OCI-LY3 (cell line): ENCODE data around the gene ICA1.
"Not testable (repeated sequence)": the region's sequence is repeated elsewhere in the genome, so short reads cannot be mapped to it uniquely, and the experiment has no call there.

ENCODE experiments used
- H2AFZ ChIP-seq: fragments of 200-600, 300-600 bp; shearing (Covaris generic); 2 replicates; pipeline ENCODE4 v1.6.0; 2014; ENCODE audit warnings: antibody characterized with exemption, low read depth, low read length
- H3K27ac ChIP-seq: fragments of 200-600, 300-600 bp; sonication (generic); 2 replicates; pipeline ENCODE4 v1.5.1; 2014; ENCODE audit warnings: mild to moderate bottlenecking, low read length, moderate library complexity, mixed read lengths
- H3K27me3 ChIP-seq: fragments of 200-600, 300-600 bp; sonication (generic); 2 replicates; pipeline ENCODE4 v1.6.1; 2014; ENCODE audit warnings: low read depth, low read length, mixed read lengths
- H3K36me3 ChIP-seq: fragments of 200-600, 300-600 bp; sonication (generic); replicated peaks from 2 replicates; pipeline ENCODE3; 2014; ENCODE audit warnings: low read depth, low read length, mixed read lengths
- H3K4me1 ChIP-seq: fragments of 300-600, 200-600 bp; sonication (generic); 2 replicates; pipeline ENCODE4 v1.6.1; 2014; ENCODE audit warnings: low read length, mixed read lengths
- H3K4me2 ChIP-seq: fragments of 200-600, 300-600 bp; sonication (generic); 2 replicates; pipeline ENCODE4 v1.6.1; 2014; ENCODE audit warnings: low read length, mixed read lengths
- H3K4me3 ChIP-seq: fragments of 300-600, 200-600 bp; sonication (generic); 2 replicates; pipeline ENCODE4 v1.5.1; 2014; ENCODE audit warnings: antibody characterized with exemption, mild to moderate bottlenecking, low read length, moderate library complexity
- H3K79me2 ChIP-seq: fragments of 300-600, 200-600 bp; shearing (Covaris generic); 2 replicates; pipeline ENCODE4 v1.6.1; 2014; ENCODE audit warnings: mild to moderate bottlenecking, low read length, mixed read lengths
- H3K9ac ChIP-seq: fragments of 300-600, 200-600 bp; shearing (Covaris generic); 2 replicates; pipeline ENCODE4 v1.6.0; 2014; ENCODE audit warnings: mild to moderate bottlenecking, low read length, moderate library complexity
- H3K9me3 ChIP-seq: fragments of 200-600, 300-600 bp; shearing (Covaris generic); 2 replicates; pipeline ENCODE4 v1.6.1; 2014; ENCODE audit warnings: low read length, mixed read lengths; ENCODE audit not compliant: insufficient read depth
- H4K20me1 ChIP-seq: fragments of 200-600, 300-600 bp; sonication (generic); 2 replicates; pipeline ENCODE4 v1.6.1; 2016; ENCODE audit warnings: low read length, mixed read lengths; ENCODE audit not compliant: insufficient read depth
- EZH2phosphoT487 ChIP-seq: fragments of 200-600 bp; shearing (Covaris generic); IDR thresholded peaks from 2 replicates; pipeline ENCODE4 v1.6.1; 2018; ENCODE audit warnings: antibody characterized with exemption, mixed run types, low read depth
- TF ChIP-seq, protein P1 (sequence below): fragments of 200-600, 300-600 bp; sonication (generic); IDR thresholded peaks from 2 replicates; pipeline ENCODE4 v1.5.1; 2014; ENCODE audit warnings: antibody characterized with exemption, low read length, low read depth

ICA1 gene

DNA sequence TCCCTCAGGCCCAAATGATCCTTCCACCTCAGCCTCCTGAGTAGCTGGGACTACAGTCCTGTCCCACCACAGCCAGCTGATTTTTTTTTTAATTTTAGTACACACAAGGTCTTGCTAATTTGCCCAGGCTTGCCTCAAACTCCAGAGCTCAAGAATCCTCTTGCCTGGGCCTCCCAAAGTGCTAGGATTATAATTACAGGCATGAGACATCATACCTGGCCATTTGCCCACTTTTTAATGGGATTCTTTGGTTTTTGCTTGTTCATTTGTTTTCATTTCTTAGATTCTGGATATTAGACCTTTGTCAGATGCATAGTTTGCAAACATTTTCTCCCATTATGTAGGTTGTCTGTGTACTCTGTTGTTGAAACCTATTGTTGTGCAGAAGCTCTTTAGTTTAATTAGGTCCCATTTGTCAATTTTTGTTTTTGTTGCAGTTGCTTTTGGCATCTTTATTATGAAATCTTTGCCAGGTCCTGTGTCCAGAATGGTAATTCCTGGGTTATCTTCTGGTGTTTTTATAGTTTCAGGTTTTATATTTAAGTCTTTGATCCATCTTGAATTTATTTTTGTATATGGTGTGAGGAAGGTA is 198.2 kb downstream of the ICA1 start:
- Histone ChIP-seq H3K4me1 (no peaks in the 10 kb centered on the region), H3K36me3 (no peaks in the 10 kb centered on the region), H3K9ac (no peak overlapping the region), H2AFZ (no peak overlapping the region), H3K4me2 (no peak overlapping the region), H4K20me1 (no peaks in the 10 kb centered on the region), H3K27me3 (no peaks in the 10 kb centered on the region), H3K4me3 (no peak overlapping the region), H3K79me2 (no peaks in the 10 kb centered on the region), H3K27ac (no peak overlapping the region), H3K9me3 (no peaks in the 10 kb centered on the region)
- no peak for TF ChIP-seq EZH2phosphoT487
- TF ChIP-seq, protein P1, sequence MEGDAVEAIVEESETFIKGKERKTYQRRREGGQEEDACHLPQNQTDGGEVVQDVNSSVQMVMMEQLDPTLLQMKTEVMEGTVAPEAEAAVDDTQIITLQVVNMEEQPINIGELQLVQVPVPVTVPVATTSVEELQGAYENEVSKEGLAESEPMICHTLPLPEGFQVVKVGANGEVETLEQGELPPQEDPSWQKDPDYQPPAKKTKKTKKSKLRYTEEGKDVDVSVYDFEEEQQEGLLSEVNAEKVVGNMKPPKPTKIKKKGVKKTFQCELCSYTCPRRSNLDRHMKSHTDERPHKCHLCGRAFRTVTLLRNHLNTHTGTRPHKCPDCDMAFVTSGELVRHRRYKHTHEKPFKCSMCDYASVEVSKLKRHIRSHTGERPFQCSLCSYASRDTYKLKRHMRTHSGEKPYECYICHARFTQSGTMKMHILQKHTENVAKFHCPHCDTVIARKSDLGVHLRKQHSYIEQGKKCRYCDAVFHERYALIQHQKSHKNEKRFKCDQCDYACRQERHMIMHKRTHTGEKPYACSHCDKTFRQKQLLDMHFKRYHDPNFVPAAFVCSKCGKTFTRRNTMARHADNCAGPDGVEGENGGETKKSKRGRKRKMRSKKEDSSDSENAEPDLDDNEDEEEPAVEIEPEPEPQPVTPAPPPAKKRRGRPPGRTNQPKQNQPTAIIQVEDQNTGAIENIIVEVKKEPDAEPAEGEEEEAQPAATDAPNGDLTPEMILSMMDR = no peak

DNA sequence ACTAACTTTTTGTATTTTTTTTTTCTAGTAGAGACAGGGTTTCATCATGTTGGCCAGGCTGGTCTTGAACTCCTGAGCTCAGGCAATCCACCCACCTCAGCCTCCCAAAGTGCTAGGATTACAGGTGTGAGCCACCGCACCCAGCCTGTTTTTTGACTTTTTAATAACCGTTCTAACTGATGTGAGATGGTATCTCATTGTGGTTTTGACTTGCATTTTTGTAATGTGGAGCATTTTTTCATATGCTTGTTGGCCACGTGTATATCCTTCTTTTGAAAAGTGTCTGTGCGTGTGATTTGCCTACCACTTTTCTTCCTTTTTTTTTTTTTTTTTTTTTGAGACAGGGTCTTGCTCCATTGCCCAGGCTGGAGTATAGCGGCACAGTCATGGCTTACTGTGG is 198.7 kb downstream of the ICA1 start:
- H3K27me3 ChIP-seq, H3K27ac ChIP-seq, H3K9ac ChIP-seq, H3K36me3 ChIP-seq, H2AFZ ChIP-seq, H3K4me2 ChIP-seq, H3K9me3 ChIP-seq, H3K4me1 ChIP-seq, H4K20me1 ChIP-seq, H3K79me2 ChIP-seq, H3K4me3 ChIP-seq: not testable (repeated sequence)
